ENCODE results near the gene CLEC12A. TPM values are rescaled to one million over a fixed set of nuclear protein-coding genes. Genes with fewer than 3 reads are reported as not detected.

CLEC12A gene
- under 1 TPM; 0.52 to 0.90 (median 0.64) TPM for total RNA-seq
- polyA plus RNA-seq = under 1 TPM; 0.06 to 0.96 (median 0.49) TPM
- long read RNA-seq, donor 1 = 0 reads
- long read RNA-seq, donor 2 = 0 reads

GRCh38 chr12:9971181-9971580, at the start of gene CLEC12A:
TSS of gene CLEC12A (plus strand) at chr12:9971409. CDS start at chr12:9971597, 188 bp downstream.
- no peaks in the 10 kb centered on the region for H3K4me1 ChIP-seq
- no peaks in the 10 kb centered on the region for H3K9me3 ChIP-seq
- no peak for DNase-seq
- H3K27me3 ChIP-seq (ENCODE audit: insufficient read depth in 3 of 3, low read length in 2 of 3) = no peaks in the 10 kb centered on the region
- intact Hi-C loops (cut with DNase I) = no loop called here
- no peak within 1 kb of the TSS for H3K27ac ChIP-seq
- no peak within 1 kb of the TSS for H3K4me3 ChIP-seq
- WGBS, 3 donors = 83 to 85% (median 84%) methylated on average over 1 of the region's 1 CpG
- no peak for ATAC-seq
- H3K36me3 ChIP-seq (ENCODE audit: insufficient read depth in 1 of 2, low read depth in 1 of 2) = no peaks in the 10 kb centered on the region
- TF ChIP-seq, protein P1, sequence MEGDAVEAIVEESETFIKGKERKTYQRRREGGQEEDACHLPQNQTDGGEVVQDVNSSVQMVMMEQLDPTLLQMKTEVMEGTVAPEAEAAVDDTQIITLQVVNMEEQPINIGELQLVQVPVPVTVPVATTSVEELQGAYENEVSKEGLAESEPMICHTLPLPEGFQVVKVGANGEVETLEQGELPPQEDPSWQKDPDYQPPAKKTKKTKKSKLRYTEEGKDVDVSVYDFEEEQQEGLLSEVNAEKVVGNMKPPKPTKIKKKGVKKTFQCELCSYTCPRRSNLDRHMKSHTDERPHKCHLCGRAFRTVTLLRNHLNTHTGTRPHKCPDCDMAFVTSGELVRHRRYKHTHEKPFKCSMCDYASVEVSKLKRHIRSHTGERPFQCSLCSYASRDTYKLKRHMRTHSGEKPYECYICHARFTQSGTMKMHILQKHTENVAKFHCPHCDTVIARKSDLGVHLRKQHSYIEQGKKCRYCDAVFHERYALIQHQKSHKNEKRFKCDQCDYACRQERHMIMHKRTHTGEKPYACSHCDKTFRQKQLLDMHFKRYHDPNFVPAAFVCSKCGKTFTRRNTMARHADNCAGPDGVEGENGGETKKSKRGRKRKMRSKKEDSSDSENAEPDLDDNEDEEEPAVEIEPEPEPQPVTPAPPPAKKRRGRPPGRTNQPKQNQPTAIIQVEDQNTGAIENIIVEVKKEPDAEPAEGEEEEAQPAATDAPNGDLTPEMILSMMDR (IDR thresholded peaks at IDR 0.05) = no peak

DNA sequence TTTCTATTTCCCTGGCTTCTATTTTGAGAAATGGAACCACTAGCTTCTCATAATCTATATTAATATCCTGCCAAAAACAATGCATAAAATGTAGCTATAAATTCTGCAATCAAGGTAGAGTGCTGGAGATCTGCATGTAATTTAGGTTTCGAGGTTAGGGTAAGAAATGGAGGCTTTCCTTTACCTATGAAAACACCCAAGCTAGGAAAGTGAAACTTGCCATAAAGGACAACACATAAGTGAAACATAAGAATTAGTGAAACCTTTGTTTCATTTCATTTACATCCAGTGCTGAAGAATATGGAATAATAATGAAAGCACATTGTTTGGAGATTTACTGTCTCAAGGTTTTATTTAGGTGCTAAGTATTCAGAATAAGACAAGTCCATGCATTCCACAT, 48.8 kb upstream of the CLEC12A start:
- Histone ChIP-seq H3K27me3 (ENCODE audit: insufficient read depth in 3 of 3, low read length in 2 of 3) (no peaks in the 10 kb centered on the region), H3K4me1 (no peaks in the 10 kb centered on the region), H3K9me3 (no peaks in the 10 kb centered on the region), H3K36me3 (ENCODE audit: insufficient read depth in 1 of 2, low read depth in 1 of 2) (no peaks in the 10 kb centered on the region), H3K27ac (no peak overlapping the region), H3K4me3 (no peak overlapping the region)
- TF ChIP-seq, protein P1 (IDR thresholded peaks at IDR 0.05) = no peak
- WGBS, 3 donors = 83 to 86% (median 86%) methylated on average over 1 of the region's 1 CpG
- DNase-seq (no peak), ATAC-seq (no peak)
- intact Hi-C loops (cut with DNase I) = loop anchor here in 1 of 2 donors (10.0 kb wide), 1 partner anchor 108 kb away; no protein-coding TSS in a partner anchor

DNA sequence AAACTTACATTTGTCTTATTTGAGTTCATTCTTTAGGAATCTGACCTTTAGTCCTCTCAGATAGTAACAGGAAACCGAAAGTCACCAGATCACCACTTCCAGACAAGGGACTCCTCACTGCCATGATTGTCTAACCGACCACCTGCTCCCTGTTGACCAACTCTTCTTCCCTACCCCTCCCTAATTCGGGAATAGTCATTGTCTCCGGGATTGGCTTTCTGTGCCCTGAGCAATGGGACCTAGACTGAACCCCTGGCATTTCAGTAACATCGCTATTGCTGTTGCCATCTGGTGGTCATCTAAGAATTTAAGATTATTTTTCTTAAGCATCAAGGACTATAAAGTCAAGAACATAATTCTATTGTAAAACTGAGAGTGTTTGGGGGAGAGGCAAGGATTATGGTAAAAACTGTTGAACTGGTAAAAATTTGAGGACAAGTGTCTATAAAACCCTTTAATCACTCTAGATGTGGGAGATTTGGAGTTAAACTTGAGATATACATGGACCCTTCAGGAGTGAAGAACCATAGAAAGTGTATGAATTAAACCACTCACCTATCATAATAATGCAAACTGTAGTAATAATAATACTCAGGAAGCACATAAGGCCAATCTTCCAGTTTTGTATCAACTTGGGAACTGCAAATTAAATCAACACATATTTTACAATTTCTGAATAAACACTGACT, 45.4 kb upstream of the CLEC12A start:
- intact Hi-C loops (cut with DNase I) = loop anchor here (2.0 to 10.0 kb wide), 3 partner anchors 111 to 175 kb away; no protein-coding TSS in a partner anchor
- Histone ChIP-seq H3K4me3 (peak overlapping the region; percentile 33), H3K36me3 (ENCODE audit: insufficient read depth in 1 of 2, low read depth in 1 of 2) (no peaks in the 10 kb centered on the region), H3K27ac (no peak overlapping the region), H3K4me1 (no peaks in the 10 kb centered on the region), H3K9me3 (no peaks in the 10 kb centered on the region), H3K27me3 (ENCODE audit: insufficient read depth in 3 of 3, low read length in 2 of 3) (no peaks in the 10 kb centered on the region)
- TF ChIP-seq, protein P1 (IDR thresholded peaks at IDR 0.05) = peak; percentile 65
- 11 to 17% (median 15%) methylated on average over 5 of the region's 5 CpGs for WGBS, 3 donors
- peak; percentile 21 to 77 (median 56) for ATAC-seq
- DNase-seq = no peak

GRCh38 chr12:9926876-9927275, 44.3 kb upstream of the CLEC12A start:
- WGBS, 3 donors = 91 to 93% (median 92%) methylated on average over 3 of the region's 3 CpGs
- no peaks in the 10 kb centered on the region for H3K4me1 ChIP-seq
- no peaks in the 10 kb centered on the region for H3K36me3 ChIP-seq (ENCODE audit: insufficient read depth in 1 of 2, low read depth in 1 of 2)
- no peaks in the 10 kb centered on the region for H3K27me3 ChIP-seq (ENCODE audit: insufficient read depth in 3 of 3, low read length in 2 of 3)
- DNase-seq = no peak
- no peak for ATAC-seq
- no peak overlapping the region for H3K4me3 ChIP-seq
- TF ChIP-seq, protein P1 (IDR thresholded peaks at IDR 0.05) = no peak
- H3K9me3 ChIP-seq = no peaks in the 10 kb centered on the region
- no peak overlapping the region for H3K27ac ChIP-seq
- intact Hi-C loops (cut with DNase I) = loop anchor here (2.0 to 10.0 kb wide), 3 partner anchors 112 to 176 kb away; no protein-coding TSS in a partner anchor
